GM23338 (cell line): ENCODE results near the gene MYO15B. TPM values are rescaled to one million over a fixed set of nuclear protein-coding genes. Genes with fewer than 3 reads are reported as not detected.
A peak's percentile ranks its signal among the peaks of the same experiment; 100 is the strongest.

Experiments
- ATAC-seq: fragments of 200-7000 bp; cut with Tn5 transposase; 3 replicates; pipeline ENCODE4 v1.9.1; 2020
- DNase-seq: peaks from one replicate; pipeline ENCODE4 v3.0.0-alpha.2; 2015; ENCODE audit warnings: low spot score
- H2AFZ ChIP-seq: fragments of 200-600 bp; sonication (generic); 2 replicates; pipeline ENCODE4 v1.8.0; 2016; ENCODE audit warnings: antibody characterized with exemption, mild to moderate bottlenecking, moderate library complexity
- H3F3A ChIP-seq: fragments of 200-600 bp; sonication (generic); replicated peaks from 2 replicates; pipeline ENCODE4 v1.8.0; 2017; ENCODE audit warnings: antibody characterized with exemption, mixed run types, low read depth
- H3K27ac ChIP-seq: fragments of 200-600 bp; sonication (generic); 2 replicates; pipeline ENCODE4 v1.6.1; 2016; ENCODE audit warnings: low read depth
- H3K27me3 ChIP-seq: fragments of 200-600 bp; sonication (generic); 2 replicates; pipeline ENCODE4 v1.8.0; 2016; ENCODE audit warnings: mild to moderate bottlenecking, mixed run types, moderate library complexity; ENCODE audit not compliant: insufficient read depth
- H3K36me3 ChIP-seq: fragments of 200-600 bp; sonication (generic); 2 replicates; pipeline ENCODE4 v1.8.0; 2016; ENCODE audit warnings: mild to moderate bottlenecking; ENCODE audit not compliant: insufficient read depth
- H3K4me1 ChIP-seq: fragments of 200-600 bp; sonication (generic); 2 replicates; pipeline ENCODE4 v1.8.0; 2016; ENCODE audit warnings: mild to moderate bottlenecking, moderate library complexity; ENCODE audit not compliant: insufficient read depth
- H3K4me2 ChIP-seq: fragments of 200-600 bp; sonication (generic); 2 replicates; pipeline ENCODE4 v1.7.1; 2017; ENCODE audit warnings: mixed run types
- H3K4me3 ChIP-seq: fragments of 200-600 bp; sonication (generic); 2 replicates; pipeline ENCODE4 v1.6.1; 2016; ENCODE audit warnings: mixed run types
- H3K79me2 ChIP-seq: fragments of 200-600 bp; sonication (generic); replicated peaks from 2 replicates; pipeline ENCODE4 v1.8.0; 2017; ENCODE audit warnings: mild to moderate bottlenecking; ENCODE audit not compliant: insufficient read depth
- H3K9me2 ChIP-seq: fragments of 200-600 bp; sonication (generic); 2 replicates; pipeline ENCODE4 v1.8.0; 2017; ENCODE audit not compliant: insufficient read depth
- H4K20me1 ChIP-seq: fragments of 200-600 bp; sonication (generic); replicated peaks from 2 replicates; pipeline ENCODE4 v1.8.0; 2017; ENCODE audit warnings: mild to moderate bottlenecking; ENCODE audit not compliant: insufficient read depth
- H3K27ac Mint-ChIP-seq: 2 replicates; pipeline ENCODE4 v1.8.0; 2020; ENCODE audit warnings: inconsistent platforms, mild to moderate bottlenecking, moderate library complexity, mixed read lengths
- H3K27me3 Mint-ChIP-seq: 3 replicates; pipeline ENCODE4 v1.8.0; 2022; ENCODE audit warnings: low read depth, mild to moderate bottlenecking, moderate library complexity, mixed read lengths, inconsistent platforms; ENCODE audit not compliant: insufficient read depth, poor library complexity
- H3K36me3 Mint-ChIP-seq: 3 replicates; pipeline ENCODE4 v1.8.0; 2021; ENCODE audit warnings: low read depth, mild to moderate bottlenecking, inconsistent platforms, moderate library complexity, mixed read lengths
- H3K4me1 Mint-ChIP-seq: 3 replicates; pipeline ENCODE4 v1.8.0; 2020; ENCODE audit warnings: mild to moderate bottlenecking, inconsistent platforms, mixed read lengths
- H3K4me3 Mint-ChIP-seq: 3 replicates; pipeline ENCODE4 v1.8.0; 2021; ENCODE audit warnings: moderate library complexity, mild to moderate bottlenecking, inconsistent platforms, mixed read lengths
- H3K9me3 Mint-ChIP-seq: 3 replicates; pipeline ENCODE4 v1.8.0; 2020; ENCODE audit warnings: moderate library complexity, mild to moderate bottlenecking, inconsistent platforms, mixed read lengths
- CREB1 ChIP-seq: fragments of 250-450 bp; sonication (Bioruptor Pico); IDR thresholded peaks from 2 replicates; pipeline ENCODE4 v1.5.0; 2020; ENCODE audit warnings: low read depth, mild to moderate bottlenecking, moderate library complexity
- CTCF ChIP-seq, 2 experiments: fragments of 200-600 bp in 1 of 2; sonication (generic) in 1 of 2; conservative IDR thresholded peaks; 2 replicates each; pipeline versions ENCODE4 v1.5.1 to v1.6.1; 2016 to 2017; ENCODE audit warnings: antibody characterized with exemption in 2 of 2, low read depth in 2 of 2, mild to moderate bottlenecking in 2 of 2, moderate library complexity in 1 of 2
- EZH2 ChIP-seq: fragments of 200-600 bp; sonication (generic); IDR thresholded peaks from one replicate; pipeline ENCODE4 v1.8.0; 2017; ENCODE audit warnings: antibody characterized with exemption, mild to moderate bottlenecking, low read depth; ENCODE audit not compliant: unreplicated experiment
- JUNB ChIP-seq: IDR thresholded peaks from one replicate; pipeline ENCODE4 v1.6.1; 2016; ENCODE audit warnings: antibody characterized with exemption; ENCODE audit not compliant: unreplicated experiment
- NANOG ChIP-seq: IDR thresholded peaks from 2 replicates; pipeline ENCODE4 v1.6.1; 2016; ENCODE audit warnings: antibody characterized with exemption, borderline replicate concordance
- ZNF114 ChIP-seq: fragments of 250-450 bp; sonication (Bioruptor Pico); IDR thresholded peaks from 2 replicates; pipeline ENCODE4 v1.5.0; 2020; ENCODE audit warnings: mild to moderate bottlenecking, moderate library complexity
- ZNF331 ChIP-seq: fragments of 250-450 bp; sonication (Bioruptor Pico); IDR thresholded peaks from 2 replicates; pipeline ENCODE4 v1.5.0; 2020; ENCODE audit warnings: low read depth, mild to moderate bottlenecking, moderate library complexity
- ZNF462 ChIP-seq: fragments of 250-450 bp; sonication (Bioruptor Pico); IDR thresholded peaks from 2 replicates; pipeline ENCODE4 v1.5.0; 2020; ENCODE audit warnings: mild to moderate bottlenecking, moderate library complexity
- polyA plus RNA-seq: library from polyadenylated mRNA; unstranded; fragments of >200 nt; fragmentation: Nextera tagmentation; extraction: Ambion mirVana; gene quantifications from 2 replicates; pipeline ENCODE4 v1.2.1, GENCODE V29; 2016
- total RNA-seq: library from RNA; depleted of rRNA; stranded (reverse); fragments of >200 nt; shearing (Covaris generic); gene quantifications from 2 replicates; pipeline ENCODE4 v1.2.3, GENCODE V29; 2014

The MYO15B gene
- total and polyA plus RNA-seq, 2 experiments from 2014 or later = 6.6 to 12.4 TPM

GRCh38 chr17:75632428-75632827, 44.8 kb downstream of the MYO15B start (continued):
- TF ChIP-seq ZNF462 (CRISPR knock-in tag) = no peak
- no peak for TF ChIP-seq EZH2
- no peak for TF ChIP-seq CREB1
- no peak for TF ChIP-seq ZNF114 (CRISPR knock-in tag)
- TF ChIP-seq CTCF (conservative IDR thresholded peaks at IDR 0.05; ENCODE audit: low read depth in 2 of 2) = no peak
- TF ChIP-seq NANOG = no peak
- no peak for TF ChIP-seq ZNF331 (CRISPR knock-in tag)

- Histone ChIP-seq H3K27me3 (no peaks in the 10 kb centered on the region), H3K4me3 (peak within 1 kb of the TSS; percentile 43), H3K4me1 (peaks cover 9% of the 10 kb centered on the region), H3F3A (no peaks in the 10 kb centered on the region), H2AFZ (no peak within 1 kb of the TSS), H3K9me2 (no peaks in the 10 kb centered on the region), H4K20me1 (no peaks in the 10 kb centered on the region; the same call in 1 of the 2 replicates), H3K27ac (0 out of 2 replicates have a peak within 1 kb of the TSS, but pooled peaks have one; percentile 45), H3K4me2 (peak within 1 kb of the TSS; percentile 69), H3K79me2 (no peaks in the 10 kb centered on the region), H3K36me3 (no peaks in the 10 kb centered on the region)
- Mint-ChIP-seq H3K27ac (no peak within 1 kb of the TSS), H3K4me3 (peak within 1 kb of the TSS; percentile 37), H3K9me3 (no peaks in the 10 kb centered on the region), H3K4me1 (peaks cover 22% of the 10 kb centered on the region), H3K27me3 (peaks cover 20% of the 10 kb centered on the region), H3K36me3 (peaks cover 5% of the 10 kb centered on the region; the same call in 1 of the 3 replicates)
- TF ChIP-seq CTCF (conservative IDR thresholded peaks at IDR 0.05; ENCODE audit: low read depth in 2 of 2) = peak; percentile 93 to 94
- TF ChIP-seq JUNB = no peak
- DNase-seq (peak; percentile 87), ATAC-seq (peak; percentile 81)
These were observed 45.4 kb downstream of the MYO15B start, which contains the start of gene SMIM5 for GRCh38 chr17:75632863-75633485. TSS of gene SMIM5 (plus strand) at chr17:75633434. CDS start at chr17:75640202, 6,768 bp downstream.
